Stimulated activated CD8-positive, alpha-beta memory T cell treated with anti-CD3 and anti-CD28 coated beads, Interleukin-7, amount 100 ng/mL, for 1 hour (primary cell): Measurements from ENCODE around the gene TMEM131.

ENCODE experiments used
- DNase-seq, 2 donors: peaks; one replicate each; pipeline ENCODE4 v3.0.0-alpha.2; 2020; ENCODE audit warnings: low read depth in 2 of 2

Gene TMEM131

GRCh38 chr2:97739020-97739892 is 256.5 kb downstream of the TMEM131 start:
- no peak for DNase-seq

GRCh38 chr2:97738179-97739019 is 257.3 kb downstream of the TMEM131 start:
- no peak for DNase-seq

- DNase-seq, result no peak
Measured at GRCh38 chr2:97737421-97738178, 258.1 kb downstream of the TMEM131 start.

- no peak for DNase-seq
Measured at GRCh38 chr2:97736608-97737330, 259.0 kb downstream of the TMEM131 start.

- no peak for DNase-seq
Measured at GRCh38 chr2:97736185-97736584, 259.6 kb downstream of the TMEM131 start.

GRCh38 chr2:97735161-97735561 is 260.6 kb downstream of the TMEM131 start:
- no peak for DNase-seq

- no peak for DNase-seq
Measured at GRCh38 chr2:97734061-97735051, 261.4 kb downstream of the TMEM131 start.

- no peak for DNase-seq
Measured at GRCh38 chr2:97733341-97734035, 262.3 kb downstream of the TMEM131 start.

GRCh38 chr2:97732436-97733340 is 263.1 kb downstream of the TMEM131 start:
- no peak for DNase-seq

GRCh38 chr2:97731274-97732020 is 264.3 kb downstream of the TMEM131 start:
- DNase-seq, result no peak

GRCh38 chr2:97730245-97730644 is 265.5 kb downstream of the TMEM131 start:
- DNase-seq, result no peak

GRCh38 chr2:97728091-97728731 is 267.5 kb downstream of the TMEM131 start:
- no peak for DNase-seq

- no peak for DNase-seq
Measured at GRCh38 chr2:97727296-97727695, 268.5 kb downstream of the TMEM131 start.

- DNase-seq, result no peak
Measured at GRCh38 chr2:97726261-97727064, 269.3 kb downstream of the TMEM131 start.

- no peak for DNase-seq
Measured at GRCh38 chr2:97724946-97725688, 270.6 kb downstream of the TMEM131 start.

- DNase-seq, result no peak
Measured at GRCh38 chr2:97724501-97724900, 271.2 kb downstream of the TMEM131 start.
